ENCODE measurements around the gene RBM28.

RBM28 gene

GRCh38 chr7:128253701-128254100, 90.0 kb downstream of the RBM28 start:
- DNase-seq: no peak

GRCh38 chr7:128251337-128251736, 92.4 kb downstream of the RBM28 start:
- no peak for DNase-seq
